A673 (cell line): ENCODE results near the gene SPATA32. TPM values are rescaled to one million over a fixed set of nuclear protein-coding genes. Genes with fewer than 3 reads are reported as not detected.

Experiments used
- BruUV-seq: library from RNA; stranded (reverse); fragments of 400-500 nt; replicated peaks from 2 replicates; lab custom pipeline; 2021; lab: Mats Ljungman, UMichigan
- CTCF ChIA-PET: fragments of 300-600 bp; sonication (Branson Sonifier 250); formaldehyde crosslinking; loops from one replicate; lab custom pipeline; 2022; ENCODE audit warnings: antibody characterized with exemption; lab: Charles Lee
- POLR2A ChIA-PET: fragments of 300-600 bp; sonication (Branson Sonifier 250); formaldehyde crosslinking; loops from one replicate; lab custom pipeline; 2022; ENCODE audit warnings: antibody characterized with exemption; ENCODE audit not compliant: low non-redundant PET; lab: Charles Lee
- DNase-seq: peaks from one replicate; pipeline ENCODE4 v3.0.0-alpha.2; 2015; ENCODE audit warnings: low spot score
- H3K27ac ChIP-seq: fragments of 200-600 bp; sonication (generic); 2 replicates; pipeline ENCODE4 v1.5.1; 2016; ENCODE audit warnings: mixed run types, low read depth, mild to moderate bottlenecking, mixed read lengths, antibody characterized with exemption, low read length; ENCODE audit not compliant: poor library complexity, severe bottlenecking
- H3K27me3 ChIP-seq: fragments of 200-600 bp; sonication (generic); replicated peaks from 2 replicates; pipeline ENCODE4 v1.6.1; 2017; ENCODE audit warnings: mixed run types, low read depth, mild to moderate bottlenecking, mixed read lengths, antibody characterized with exemption, low read length; ENCODE audit not compliant: insufficient read depth, poor library complexity
- H3K36me3 ChIP-seq: fragments of 200-600 bp; sonication (generic); 2 replicates; pipeline ENCODE4 v1.6.1; 2016; ENCODE audit warnings: mixed run types, mild to moderate bottlenecking, mixed read lengths, antibody characterized with exemption, low read length; ENCODE audit not compliant: insufficient read depth, poor library complexity, severe bottlenecking
- H3K4me1 ChIP-seq: fragments of 200-600 bp; sonication (generic); 2 replicates; pipeline ENCODE4 v1.6.1; 2017; ENCODE audit warnings: mixed run types, mild to moderate bottlenecking, mixed read lengths, antibody characterized with exemption, low read length; ENCODE audit not compliant: insufficient read depth, poor library complexity, severe bottlenecking
- H3K4me3 ChIP-seq: fragments of 200-600 bp; sonication (generic); 2 replicates; pipeline ENCODE4 v1.5.1; 2016; ENCODE audit warnings: low read depth, mixed run types, mild to moderate bottlenecking, mixed read lengths, low read length; ENCODE audit not compliant: poor library complexity, severe bottlenecking
- H3K9me3 ChIP-seq: fragments of 200-600 bp; sonication (generic); 2 replicates; pipeline ENCODE4 v1.6.1; 2016; ENCODE audit warnings: mixed run types, low read depth, mild to moderate bottlenecking, mixed read lengths, antibody characterized with exemption, low read length; ENCODE audit not compliant: poor library complexity, severe bottlenecking
- CTCF ChIP-seq: fragments of 300-800, 200-600 bp; sonication (generic); conservative IDR thresholded peaks from 2 replicates; pipeline ENCODE4 v1.5.1; 2017; ENCODE audit warnings: low read depth, mild to moderate bottlenecking, antibody characterized with exemption, low read length, moderate library complexity, mixed read lengths
- EZH2 ChIP-seq: fragments of 200-600 bp; sonication (generic); IDR thresholded peaks from 2 replicates; pipeline ENCODE4 v1.6.1; 2017; ENCODE audit warnings: borderline replicate concordance, low read depth, mild to moderate bottlenecking, mixed read lengths, antibody characterized with exemption, low read length; ENCODE audit not compliant: poor library complexity, severe bottlenecking
- intact Hi-C: fragments of 100-400 bp; cut with micrococcal nuclease; formaldehyde crosslinking; loops from one replicate; pipeline ENCODE4 v1.10.0; 2022; ENCODE audit not compliant: unreplicated experiment
- total RNA-seq: library from RNA; stranded (reverse); gene quantifications from 2 replicates; pipeline ENCODE4 v1.2.3, GENCODE V29; 2021

The SPATA32 gene
- total RNA-seq, 1 experiment from 2014 or later: not detected

DNA sequence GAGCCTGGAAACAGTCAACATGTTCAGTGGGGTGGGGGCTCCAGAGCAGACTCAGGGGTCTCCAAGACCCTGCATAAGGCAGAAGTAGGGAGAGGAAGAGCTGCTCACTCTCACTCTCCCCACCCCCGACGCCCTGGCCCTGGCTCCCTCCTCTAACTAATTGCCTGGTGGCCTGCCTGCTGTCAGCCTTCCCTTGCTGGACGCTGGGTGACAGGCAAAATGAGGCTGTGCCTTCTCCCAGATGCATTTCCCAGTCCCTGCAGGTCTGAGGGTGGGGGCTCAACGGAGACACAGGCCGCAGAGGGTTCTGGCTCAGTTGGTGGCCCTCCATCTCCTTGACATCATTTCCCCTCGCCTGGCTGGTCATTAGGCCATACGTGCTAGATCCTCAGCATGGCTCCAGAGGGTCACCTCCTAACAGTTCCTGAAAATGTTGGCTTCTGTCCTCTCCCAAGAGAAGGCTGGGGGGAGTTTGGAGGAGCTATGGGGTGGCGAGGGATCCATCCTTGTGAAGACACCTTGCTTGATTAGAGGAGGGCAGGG, 38.8 kb downstream of the SPATA32 start:
- H3K27ac ChIP-seq: no peak overlapping the region
- intact Hi-C loops: no loop called here
- DNase-seq: no peak

GRCh38 chr17:45222289-45222995, 39.5 kb downstream of the SPATA32 start:
- no peak for DNase-seq
- no peak for TF ChIP-seq EZH2
- TF ChIP-seq CTCF: no peak
- Histone ChIP-seq H3K9me3 (no peaks in the 10 kb centered on the region), H3K4me3 (peak overlapping the region; percentile 47), H3K27ac (no peak overlapping the region), H3K36me3 (no peaks in the 10 kb centered on the region), H3K4me1 (peaks cover 4% of the 10 kb centered on the region), H3K27me3 (peaks cover 4% of the 10 kb centered on the region)
- intact Hi-C loops: no loop called here
- no TSS peak for BruUV-seq
- CTCF ChIA-PET: no interaction called here
- POLR2A ChIA-PET: no interaction called here

More for the DNA sequence above, 38.8 kb downstream of the SPATA32 start:
- Histone ChIP-seq H3K4me3 (no peak overlapping the region), H3K9me3 (no peaks in the 10 kb centered on the region), H3K36me3 (no peaks in the 10 kb centered on the region), H3K27me3 (peaks cover 4% of the 10 kb centered on the region), H3K4me1 (peaks cover 6% of the 10 kb centered on the region)
- ChIA-PET POLR2A (no interaction called here), CTCF (no interaction called here)
- no TSS peak for BruUV-seq
- TF ChIP-seq EZH2: no peak
- TF ChIP-seq CTCF: no peak

- BruUV-seq: no TSS peak
- H3K4me3 ChIP-seq: peak overlapping the region; percentile 47
- H3K4me1 ChIP-seq: peaks cover 4% of the 10 kb centered on the region
- no peak for DNase-seq
- H3K9me3 ChIP-seq: no peaks in the 10 kb centered on the region
- intact Hi-C loops: no loop called here
- TF ChIP-seq CTCF (no peak), EZH2 (no peak)
- peaks cover 4% of the 10 kb centered on the region for H3K27me3 ChIP-seq
- CTCF ChIA-PET: interaction anchor here (0.6 kb wide), 1 partner anchor 177 kb away, joined by 3 read pairs; no protein-coding TSS in a partner anchor
- POLR2A ChIA-PET: no interaction called here
- no peaks in the 10 kb centered on the region for H3K36me3 ChIP-seq
- H3K27ac ChIP-seq: no peak overlapping the region
Measured at GRCh38 chr17:45222014-45222288, 39.9 kb downstream of the SPATA32 start.
